Body of pancreas (tissue), 4 donors: ENCODE data around the gene TPO. TPM values are rescaled to one million over a fixed set of nuclear protein-coding genes. Genes with fewer than 3 reads are reported as not detected.

Source experiments
- ATAC-seq: fragments of 150-250 bp; one replicate; pipeline ENCODE4 v1.9.1; 2016
- DNase-seq, 4 donors: peaks; one replicate each; pipeline ENCODE4 v3.0.0-alpha.2; 2019
- H3K27ac ChIP-seq, 4 donors: fragments of 200-600 bp; sonication (generic); 1 replicate in 3 of 4; 2 replicates in 1 of 4; pipeline versions ENCODE4 v1.5.1 to v1.6.1; 2016 to 2019; ENCODE audit warnings: mild to moderate bottlenecking in 1 of 4, mixed read lengths in 1 of 4, moderate library complexity in 1 of 4
- H3K27me3 ChIP-seq, 2 donors: fragments of 200-600 bp; sonication (generic); one replicate each; pipeline ENCODE4 v1.6.0; 2016; ENCODE audit warnings: mild to moderate bottlenecking in 1 of 2
- H3K36me3 ChIP-seq, 2 donors: fragments of 200-600 bp; sonication (generic); replicated peaks in 1 of 2; 2 replicates each; pipeline ENCODE4 v1.5.1; 2016; ENCODE audit warnings: low read depth in 2 of 2; ENCODE audit not compliant: insufficient read depth in 1 of 2
- H3K4me1 ChIP-seq: fragments of 200-600 bp; sonication (generic); one replicate; pipeline ENCODE4 v1.6.0; 2016
- H3K4me3 ChIP-seq, 2 donors: fragments of 200-600 bp; sonication (generic); 1 replicate in 1 of 2; 2 replicates in 1 of 2; pipeline ENCODE4 v1.5.1; 2016 to 2019
- H3K9me3 ChIP-seq, 3 donors: fragments of 200-600 bp; sonication (generic); 1 replicate in 2 of 3; 2 replicates in 1 of 3; pipeline ENCODE4 v1.5.1; 2016
- POLR2A ChIP-seq, 3 donors: fragments of 450-650 bp; IDR thresholded peaks; one replicate each; pipeline ENCODE4 v1.6.1; 2016; ENCODE audit warnings: antibody characterized with exemption in 3 of 3, mild to moderate bottlenecking in 2 of 3
- WGBS, 2 donors: methylation state at CpG; one replicate each; pipeline ENCODE4 v1.1.5; 2017; 5-methylcytosine and 5-hydroxymethylcytosine counted together
- intact Hi-C: fragments of 100-400 bp; cut with DNase I; formaldehyde crosslinking; loops from one replicate; pipeline ENCODE4 v1.15.1; 2023
- total RNA-seq, 2 donors: library from RNA; depleted of rRNA; stranded (reverse); fragments of >200 nt; gene quantifications; one replicate each; pipeline ENCODE4 v1.1.0, GENCODE V29; 2016
- TF ChIP-seq, protein P1 (sequence below), 7 experiments: fragments of 450-650 bp in 4 of 7; fragments of 200-600 bp in 3 of 7; sonication (generic) in 3 of 7; IDR thresholded peaks; one replicate each; pipeline ENCODE4 v1.5.1; 2016 to 2019; ENCODE audit warnings: antibody characterized with exemption in 7 of 7

Gene TPO
- total RNA-seq, 2 donors from 2014 or later = 1.0 to 4.3 TPM

DNA sequence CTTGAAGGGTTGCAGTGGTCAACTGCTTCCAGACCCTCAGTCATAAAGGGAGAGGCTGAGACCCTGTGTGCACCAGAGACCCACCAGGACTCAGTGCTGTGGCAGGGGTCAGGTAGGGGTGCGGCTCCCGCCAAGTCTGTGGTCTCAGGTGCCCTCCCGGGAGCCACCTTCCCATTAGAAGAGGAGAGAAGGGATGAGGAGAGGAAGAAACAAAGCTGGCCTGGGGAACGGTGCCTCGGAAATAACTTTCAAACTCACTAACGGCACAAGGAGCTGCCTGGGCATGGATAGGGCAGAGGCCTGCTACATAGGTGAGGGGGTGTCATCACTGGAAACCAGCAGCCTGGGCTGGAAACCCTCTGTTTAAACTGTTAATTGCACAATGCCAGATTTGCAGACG lies 84.9 kb downstream of the TPO start:
- Histone ChIP-seq H3K36me3 (no peaks in the 10 kb centered on the region), H3K4me1 (no peaks in the 10 kb centered on the region), H3K4me3 (no peak overlapping the region), H3K27ac (no peak overlapping the region), H3K9me3 (no peaks in the 10 kb centered on the region), H3K27me3 (no peaks in the 10 kb centered on the region)
- WGBS, 2 donors = 87 to 93% methylated on average over 7 of the region's 7 CpGs
- intact Hi-C loops = no loop called here
- no peak for ATAC-seq
- TF ChIP-seq, protein P1, sequence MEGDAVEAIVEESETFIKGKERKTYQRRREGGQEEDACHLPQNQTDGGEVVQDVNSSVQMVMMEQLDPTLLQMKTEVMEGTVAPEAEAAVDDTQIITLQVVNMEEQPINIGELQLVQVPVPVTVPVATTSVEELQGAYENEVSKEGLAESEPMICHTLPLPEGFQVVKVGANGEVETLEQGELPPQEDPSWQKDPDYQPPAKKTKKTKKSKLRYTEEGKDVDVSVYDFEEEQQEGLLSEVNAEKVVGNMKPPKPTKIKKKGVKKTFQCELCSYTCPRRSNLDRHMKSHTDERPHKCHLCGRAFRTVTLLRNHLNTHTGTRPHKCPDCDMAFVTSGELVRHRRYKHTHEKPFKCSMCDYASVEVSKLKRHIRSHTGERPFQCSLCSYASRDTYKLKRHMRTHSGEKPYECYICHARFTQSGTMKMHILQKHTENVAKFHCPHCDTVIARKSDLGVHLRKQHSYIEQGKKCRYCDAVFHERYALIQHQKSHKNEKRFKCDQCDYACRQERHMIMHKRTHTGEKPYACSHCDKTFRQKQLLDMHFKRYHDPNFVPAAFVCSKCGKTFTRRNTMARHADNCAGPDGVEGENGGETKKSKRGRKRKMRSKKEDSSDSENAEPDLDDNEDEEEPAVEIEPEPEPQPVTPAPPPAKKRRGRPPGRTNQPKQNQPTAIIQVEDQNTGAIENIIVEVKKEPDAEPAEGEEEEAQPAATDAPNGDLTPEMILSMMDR (IDR thresholded peaks at IDR 0.05) = no peak
- TF ChIP-seq POLR2A (IDR thresholded peaks at IDR 0.05) = no peak
- DNase-seq = no peak

DNA sequence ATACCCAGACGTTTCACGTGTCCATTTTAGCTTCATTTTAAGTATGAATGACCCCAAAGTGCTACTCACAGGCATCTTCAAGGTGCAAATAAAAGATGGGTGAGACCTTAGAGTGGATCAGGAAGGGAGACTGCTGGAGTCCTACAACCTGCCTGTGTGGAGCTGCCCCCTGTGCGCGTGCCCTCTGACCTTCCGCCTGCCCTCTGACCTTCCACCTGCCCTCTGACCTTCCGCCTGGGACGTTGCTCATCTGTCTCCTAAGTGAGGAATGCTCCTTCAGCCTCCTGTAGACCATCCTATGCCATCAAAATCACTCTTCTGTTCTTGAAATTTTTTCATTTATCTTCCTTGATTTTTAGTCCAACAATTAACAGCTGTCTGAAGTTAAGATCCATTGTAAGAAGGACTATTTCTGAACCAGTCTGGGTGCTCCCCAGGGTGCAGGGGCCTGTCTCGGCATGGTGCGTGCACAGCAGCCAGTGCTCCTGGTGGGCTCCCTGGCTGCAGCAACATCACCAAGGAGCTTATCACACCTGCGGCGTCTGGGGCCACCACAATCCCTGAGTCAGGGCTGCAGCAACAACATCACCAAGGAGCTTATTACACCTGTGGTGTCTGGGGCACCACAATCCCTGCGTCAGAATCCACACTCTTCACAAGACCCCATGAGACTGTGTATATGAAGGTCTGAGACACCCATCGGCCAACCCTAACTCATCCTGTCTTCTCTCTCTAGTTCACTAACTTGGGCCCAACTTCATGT lies 86.0 kb downstream of the TPO start:
- intact Hi-C loops = no loop called here
- Histone ChIP-seq H3K4me1 (no peaks in the 10 kb centered on the region), H3K27ac (no peak overlapping the region), H3K9me3 (no peaks in the 10 kb centered on the region), H3K27me3 (no peaks in the 10 kb centered on the region), H3K4me3 (no peak overlapping the region), H3K36me3 (no peaks in the 10 kb centered on the region)
- TF ChIP-seq, protein P1 (IDR thresholded peaks at IDR 0.05) = no peak
- no peak for TF ChIP-seq POLR2A (IDR thresholded peaks at IDR 0.05)
- no peak for DNase-seq
- WGBS, 2 donors = 85 to 88% methylated on average over 12 to 13 of the region's 13 CpGs
- no peak for ATAC-seq

DNA sequence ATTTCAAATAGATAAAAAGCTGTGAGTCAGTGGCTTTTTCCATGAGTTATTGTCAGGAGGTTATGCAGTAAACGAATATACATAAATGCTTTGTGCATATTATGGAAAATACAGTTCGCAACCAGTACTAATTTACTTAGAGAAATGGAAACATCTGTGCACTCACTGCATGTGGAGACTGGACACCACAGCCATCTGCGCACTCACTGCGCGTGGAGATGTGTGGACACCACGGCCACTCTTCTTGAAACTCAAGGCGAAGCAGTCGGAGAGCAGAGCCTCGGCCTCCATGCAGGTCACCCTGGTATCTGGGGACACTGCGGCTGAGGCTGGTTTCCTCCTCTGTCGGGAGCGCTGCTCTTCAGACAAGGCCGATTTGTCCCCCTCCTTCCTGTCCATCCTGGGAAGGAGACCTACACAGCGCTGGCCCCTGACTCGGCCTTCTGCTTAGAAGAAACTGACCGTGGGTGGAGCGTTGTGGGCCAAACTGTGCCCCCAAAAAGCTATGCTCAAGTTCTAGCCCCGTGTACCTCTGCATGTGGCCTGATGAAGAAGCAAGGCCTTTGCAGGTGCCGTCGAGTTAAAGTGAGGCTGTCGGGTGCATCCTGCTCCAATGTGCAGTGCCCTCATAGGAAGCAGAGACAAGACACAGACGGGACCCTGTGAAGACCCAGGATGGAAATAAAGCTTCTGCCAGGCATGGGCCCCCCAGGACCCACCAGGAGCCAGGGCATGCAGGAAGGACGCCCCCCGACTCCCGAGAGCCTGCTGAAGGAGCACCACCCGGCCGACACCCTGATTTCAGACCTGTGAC lies 88.0 kb downstream of the TPO start:
- 81 to 86% methylated on average over 14 to 26 of the region's 27 CpGs for WGBS, 2 donors
- no peaks in the 10 kb centered on the region for H3K4me1 ChIP-seq
- H3K4me3 ChIP-seq = no peak overlapping the region
- no peak overlapping the region for H3K27ac ChIP-seq
- H3K27me3 ChIP-seq = no peaks in the 10 kb centered on the region
- ATAC-seq (no peak), DNase-seq (no peak)
- TF ChIP-seq, protein P1 (IDR thresholded peaks at IDR 0.05) = no peak
- TF ChIP-seq POLR2A (IDR thresholded peaks at IDR 0.05) = no peak
- intact Hi-C loops = no loop called here
- no peaks in the 10 kb centered on the region for H3K36me3 ChIP-seq
- no peaks in the 10 kb centered on the region for H3K9me3 ChIP-seq

DNA sequence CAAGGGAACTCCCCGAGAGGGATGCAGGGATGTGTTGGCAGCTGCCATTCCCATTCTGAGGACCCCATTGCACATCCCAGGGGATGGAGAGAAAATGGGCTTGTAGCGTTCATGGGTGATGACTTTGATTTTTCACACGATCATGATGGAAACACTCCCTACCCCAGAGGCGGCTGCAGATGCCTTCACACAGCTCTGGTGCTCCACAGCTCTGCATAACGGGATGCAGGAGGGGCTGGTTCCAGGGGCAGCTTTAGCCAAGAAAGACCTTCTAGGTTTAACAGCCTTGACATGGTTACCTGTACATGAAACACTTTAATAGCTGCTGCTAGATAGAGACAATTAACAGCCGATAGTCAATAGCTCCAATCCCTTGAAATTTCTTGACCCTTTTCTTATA lies 88.7 kb downstream of the TPO start:
- no peak for DNase-seq
- no peaks in the 10 kb centered on the region for H3K27me3 ChIP-seq
- no peaks in the 10 kb centered on the region for H3K9me3 ChIP-seq
- H3K27ac ChIP-seq = no peak overlapping the region
- no peak for ATAC-seq
- H3K4me1 ChIP-seq = no peaks in the 10 kb centered on the region
- H3K4me3 ChIP-seq = no peak overlapping the region
- TF ChIP-seq POLR2A (IDR thresholded peaks at IDR 0.05) = no peak
- TF ChIP-seq, protein P1 (IDR thresholded peaks at IDR 0.05) = no peak
- H3K36me3 ChIP-seq = no peaks in the 10 kb centered on the region
- intact Hi-C loops = no loop called here
- WGBS, 2 donors = 86 to 91% methylated on average over 5 to 6 of the region's 6 CpGs
